ENCODE results near the gene OLFML2B.
A peak's percentile ranks its signal among the peaks of the same experiment; 100 is the strongest.

Gene OLFML2B

GRCh38 chr1:161973924-161974845 is 49.5 kb downstream of the OLFML2B start:
- no peak for DNase-seq

GRCh38 chr1:161972828-161973227 is 50.8 kb downstream of the OLFML2B start:
- no peak for DNase-seq

GRCh38 chr1:161970633-161971032 is 53.0 kb downstream of the OLFML2B start:
- DNase-seq, result peak; percentile 43

- DNase-seq, result no peak
Measured at GRCh38 chr1:161970036-161970435, 53.6 kb downstream of the OLFML2B start.

- peak; percentile 47 for DNase-seq
Measured at GRCh38 chr1:161966067-161966466, 57.6 kb downstream of the OLFML2B start.

GRCh38 chr1:161962091-161962887 is 61.4 kb downstream of the OLFML2B start:
- peak; percentile 72 for DNase-seq

GRCh38 chr1:161958425-161958824 is 65.2 kb downstream of the OLFML2B start:
- no peak for DNase-seq

- no peak for DNase-seq
Measured at GRCh38 chr1:161956930-161957329, 66.7 kb downstream of the OLFML2B start.

- no peak for DNase-seq
Measured at GRCh38 chr1:161956097-161956496, 67.6 kb downstream of the OLFML2B start.

- no peak for DNase-seq
Measured at GRCh38 chr1:161955606-161956005, 68.1 kb downstream of the OLFML2B start.

GRCh38 chr1:161954466-161954865 is 69.2 kb downstream of the OLFML2B start:
- DNase-seq, result no peak

GRCh38 chr1:161954050-161954449 is 69.6 kb downstream of the OLFML2B start:
- no peak for DNase-seq

GRCh38 chr1:161953256-161953920 is 70.3 kb downstream of the OLFML2B start:
- no peak for DNase-seq

- no peak for DNase-seq
Measured at GRCh38 chr1:161952607-161953172, 71.0 kb downstream of the OLFML2B start.

- DNase-seq, result no peak
Measured at GRCh38 chr1:161951646-161952045, 72.0 kb downstream of the OLFML2B start.

GRCh38 chr1:161950377-161950776 is 73.3 kb downstream of the OLFML2B start:
- DNase-seq, result no peak

- no peak for DNase-seq
Measured at GRCh38 chr1:161949548-161949947, 74.1 kb downstream of the OLFML2B start.

- no peak for DNase-seq
Measured at GRCh38 chr1:161948435-161948834, 75.2 kb downstream of the OLFML2B start.

- DNase-seq, result no peak
Measured at GRCh38 chr1:161946071-161946987, 77.3 kb downstream of the OLFML2B start.

GRCh38 chr1:161945306-161946060 is 78.2 kb downstream of the OLFML2B start:
- no peak for DNase-seq

GRCh38 chr1:161944381-161944780 is 79.3 kb downstream of the OLFML2B start:
- DNase-seq, result no peak
